Vagina (tissue), 2 donors: ENCODE data around the gene DOCK11.

Experiments used
- POLR2A ChIP-seq, 2 donors: fragments of 450-650 bp; IDR thresholded peaks; one replicate each; pipeline ENCODE4 v1.6.1; 2017; ENCODE audit warnings: antibody characterized with exemption in 2 of 2, mild to moderate bottlenecking in 2 of 2, moderate library complexity in 2 of 2
- POLR2AphosphoS5 ChIP-seq, 2 donors: sonication (generic); formaldehyde crosslinking; IDR thresholded peaks; one replicate each; pipeline ENCODE4 v1.9.0; 2017; ENCODE audit warnings: antibody characterized with exemption in 2 of 2, mild to moderate bottlenecking in 2 of 2, low read depth in 1 of 2; ENCODE audit not compliant: insufficient read depth in 1 of 2
- TF ChIP-seq, protein P1 (sequence below), 3 experiments: fragments of 450-650 bp in 2 of 3; fragments of 200-600 bp in 1 of 3; sonication (generic) in 1 of 3; IDR thresholded peaks; one replicate each; pipeline ENCODE4 v1.5.1; 2017 to 2019; ENCODE audit warnings: antibody characterized with exemption in 3 of 3, mild to moderate bottlenecking in 2 of 3, moderate library complexity in 2 of 3

- TF ChIP-seq POLR2AphosphoS5 (IDR thresholded peaks at IDR 0.05; ENCODE audit: insufficient read depth in 1 of 2, low read depth in 1 of 2) (no peak), POLR2A (IDR thresholded peaks at IDR 0.05) (no peak)
- TF ChIP-seq, protein P1, sequence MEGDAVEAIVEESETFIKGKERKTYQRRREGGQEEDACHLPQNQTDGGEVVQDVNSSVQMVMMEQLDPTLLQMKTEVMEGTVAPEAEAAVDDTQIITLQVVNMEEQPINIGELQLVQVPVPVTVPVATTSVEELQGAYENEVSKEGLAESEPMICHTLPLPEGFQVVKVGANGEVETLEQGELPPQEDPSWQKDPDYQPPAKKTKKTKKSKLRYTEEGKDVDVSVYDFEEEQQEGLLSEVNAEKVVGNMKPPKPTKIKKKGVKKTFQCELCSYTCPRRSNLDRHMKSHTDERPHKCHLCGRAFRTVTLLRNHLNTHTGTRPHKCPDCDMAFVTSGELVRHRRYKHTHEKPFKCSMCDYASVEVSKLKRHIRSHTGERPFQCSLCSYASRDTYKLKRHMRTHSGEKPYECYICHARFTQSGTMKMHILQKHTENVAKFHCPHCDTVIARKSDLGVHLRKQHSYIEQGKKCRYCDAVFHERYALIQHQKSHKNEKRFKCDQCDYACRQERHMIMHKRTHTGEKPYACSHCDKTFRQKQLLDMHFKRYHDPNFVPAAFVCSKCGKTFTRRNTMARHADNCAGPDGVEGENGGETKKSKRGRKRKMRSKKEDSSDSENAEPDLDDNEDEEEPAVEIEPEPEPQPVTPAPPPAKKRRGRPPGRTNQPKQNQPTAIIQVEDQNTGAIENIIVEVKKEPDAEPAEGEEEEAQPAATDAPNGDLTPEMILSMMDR (IDR thresholded peaks at IDR 0.05) = no peak
Observed at GRCh38 chrX:118503260-118504041, 7.8 kb downstream of the DOCK11 start.
